ENCODE measurements around the gene FAT2.

- TF ChIP-seq, protein P1, sequence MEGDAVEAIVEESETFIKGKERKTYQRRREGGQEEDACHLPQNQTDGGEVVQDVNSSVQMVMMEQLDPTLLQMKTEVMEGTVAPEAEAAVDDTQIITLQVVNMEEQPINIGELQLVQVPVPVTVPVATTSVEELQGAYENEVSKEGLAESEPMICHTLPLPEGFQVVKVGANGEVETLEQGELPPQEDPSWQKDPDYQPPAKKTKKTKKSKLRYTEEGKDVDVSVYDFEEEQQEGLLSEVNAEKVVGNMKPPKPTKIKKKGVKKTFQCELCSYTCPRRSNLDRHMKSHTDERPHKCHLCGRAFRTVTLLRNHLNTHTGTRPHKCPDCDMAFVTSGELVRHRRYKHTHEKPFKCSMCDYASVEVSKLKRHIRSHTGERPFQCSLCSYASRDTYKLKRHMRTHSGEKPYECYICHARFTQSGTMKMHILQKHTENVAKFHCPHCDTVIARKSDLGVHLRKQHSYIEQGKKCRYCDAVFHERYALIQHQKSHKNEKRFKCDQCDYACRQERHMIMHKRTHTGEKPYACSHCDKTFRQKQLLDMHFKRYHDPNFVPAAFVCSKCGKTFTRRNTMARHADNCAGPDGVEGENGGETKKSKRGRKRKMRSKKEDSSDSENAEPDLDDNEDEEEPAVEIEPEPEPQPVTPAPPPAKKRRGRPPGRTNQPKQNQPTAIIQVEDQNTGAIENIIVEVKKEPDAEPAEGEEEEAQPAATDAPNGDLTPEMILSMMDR (IDR thresholded peaks at IDR 0.05; ENCODE audit: insufficient read depth, low read length): no peak
- TF ChIP-seq GABPA (IDR thresholded peaks at IDR 0.05; ENCODE audit: low read depth): no peak
- no peak for TF ChIP-seq POLR2AphosphoS5 (IDR thresholded peaks at IDR 0.05; ENCODE audit: low read depth)
Observed at GRCh38 chr5:151577566-151577965, 13.6 kb downstream of the FAT2 start.
